Measurements from ENCODE around the gene RND3.

DNA sequence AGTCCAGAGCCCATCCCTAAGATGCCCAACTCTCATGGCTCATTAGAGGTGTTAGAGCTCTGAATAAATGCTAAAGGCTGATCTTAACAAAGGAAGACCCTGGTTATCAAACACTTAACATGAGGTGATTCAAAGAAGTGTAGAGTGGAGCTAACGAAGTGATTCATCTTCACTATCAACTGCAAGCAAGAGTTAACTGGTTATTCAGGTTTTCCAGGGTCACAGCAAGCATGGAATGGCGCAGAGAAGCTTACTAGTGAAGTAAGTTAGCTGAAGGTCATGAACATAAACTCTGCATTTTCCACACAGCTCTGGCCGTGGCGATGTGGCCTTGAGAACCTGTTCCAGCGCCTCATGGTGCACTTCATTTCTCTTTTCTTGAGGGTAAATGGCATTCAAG, 17.0 kb downstream of the RND3 start:
- TF ChIP-seq, protein P1, sequence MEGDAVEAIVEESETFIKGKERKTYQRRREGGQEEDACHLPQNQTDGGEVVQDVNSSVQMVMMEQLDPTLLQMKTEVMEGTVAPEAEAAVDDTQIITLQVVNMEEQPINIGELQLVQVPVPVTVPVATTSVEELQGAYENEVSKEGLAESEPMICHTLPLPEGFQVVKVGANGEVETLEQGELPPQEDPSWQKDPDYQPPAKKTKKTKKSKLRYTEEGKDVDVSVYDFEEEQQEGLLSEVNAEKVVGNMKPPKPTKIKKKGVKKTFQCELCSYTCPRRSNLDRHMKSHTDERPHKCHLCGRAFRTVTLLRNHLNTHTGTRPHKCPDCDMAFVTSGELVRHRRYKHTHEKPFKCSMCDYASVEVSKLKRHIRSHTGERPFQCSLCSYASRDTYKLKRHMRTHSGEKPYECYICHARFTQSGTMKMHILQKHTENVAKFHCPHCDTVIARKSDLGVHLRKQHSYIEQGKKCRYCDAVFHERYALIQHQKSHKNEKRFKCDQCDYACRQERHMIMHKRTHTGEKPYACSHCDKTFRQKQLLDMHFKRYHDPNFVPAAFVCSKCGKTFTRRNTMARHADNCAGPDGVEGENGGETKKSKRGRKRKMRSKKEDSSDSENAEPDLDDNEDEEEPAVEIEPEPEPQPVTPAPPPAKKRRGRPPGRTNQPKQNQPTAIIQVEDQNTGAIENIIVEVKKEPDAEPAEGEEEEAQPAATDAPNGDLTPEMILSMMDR (IDR thresholded peaks at IDR 0.05; ENCODE audit: borderline replicate concordance, extremely low read depth, low read length, poor library complexity, severe bottlenecking): no peak
- TF ChIP-seq EZH2 (IDR thresholded peaks at IDR 0.05; ENCODE audit: borderline replicate concordance, low read depth, low read length, severe bottlenecking): no peak

All from DND-41 (cell line).